HCT116 (cell line): ENCODE measurements around the gene IRX1. TPM values are rescaled to one million over a fixed set of nuclear protein-coding genes. Genes with fewer than 3 reads are reported as not detected.

ENCODE experiments used
- ATAC-seq: fragments of 200-7000 bp; cut with Tn5 transposase; 2 replicates; pipeline ENCODE4 v1.9.1; 2020; ENCODE audit warnings: mild to moderate bottlenecking, moderate library complexity
- BruUV-seq: library from RNA; stranded (reverse); fragments of 400-500 nt; replicated peaks from 2 replicates; lab custom pipeline; 2021; lab: Mats Ljungman, UMichigan
- CTCF ChIA-PET: fragments of 300-600 bp; sonication (Branson Sonifier 250); formaldehyde crosslinking; loops from one replicate; lab custom pipeline; 2021; ENCODE audit warnings: antibody characterized with exemption; lab: Charles Lee
- POLR2A ChIA-PET: fragments of 300-600, 350-600 bp; sonication (Branson Sonifier 250); formaldehyde crosslinking; loops from one replicate; lab custom pipeline; 2021; ENCODE audit warnings: antibody characterized with exemption; lab: Charles Lee
- RAD21 ChIA-PET, 2 experiments: fragments of 300-600 bp; sonication (Branson Sonifier 250); formaldehyde crosslinking; loops; one replicate each; lab custom pipeline; 2023; ENCODE audit warnings: low total read pairs in 2 of 2; ENCODE audit not compliant: uncharacterized antibody in 2 of 2, unreplicated experiment in 2 of 2, low non-redundant PET in 1 of 2; lab: Charles Lee
- DNase-seq: peaks from one replicate; pipeline ENCODE4 v3.0.0-alpha.2; 2010; ENCODE audit warnings: low read depth, low spot score
- H2AFZ ChIP-seq: fragments of 200-600 bp; shearing (Covaris generic), sonication (generic); 2 replicates; pipeline ENCODE4 v1.6.1; 2017; ENCODE audit warnings: low read depth, mixed run types, mixed read lengths, antibody characterized with exemption, low read length; ENCODE audit not compliant: poor library complexity, severe bottlenecking
- H3K27ac ChIP-seq: 2 replicates; pipeline ENCODE4 v1.5.1; 2012; ENCODE audit warnings: low read depth, low read length
- H3K27me3 ChIP-seq: fragments of 200-600 bp; sonication (generic); 2 replicates; pipeline ENCODE4 v1.6.1; 2016; ENCODE audit warnings: mixed run types, low read length, mixed read lengths; ENCODE audit not compliant: insufficient read depth
- H3K36me3 ChIP-seq, 2 experiments: fragments of 200-500 bp in 1 of 2; fragments of 200-600 bp in 1 of 2; sonication (Bioruptor generic) in 1 of 2; sonication (generic) in 1 of 2; 2 replicates each; pipeline versions ENCODE4 v1.5.1 to v1.6.1; 2014 to 2016; ENCODE audit warnings: low read length in 2 of 2, inconsistent platforms in 1 of 2, mixed read lengths in 1 of 2, mixed run types in 1 of 2; ENCODE audit not compliant: insufficient read depth in 2 of 2, control insufficient read depth in 1 of 2
- H3K4me1 ChIP-seq, 2 experiments: fragments of 200-600 bp in 1 of 2; sonication (generic) in 1 of 2; 2 replicates each; pipeline versions ENCODE4 v1.5.1 to v1.6.1; 2012 to 2017; ENCODE audit warnings: low read length in 2 of 2, inconsistent platforms in 1 of 2, mild to moderate bottlenecking in 1 of 2, mixed read lengths in 1 of 2, mixed run types in 1 of 2, moderate library complexity in 1 of 2; ENCODE audit not compliant: insufficient read depth in 2 of 2, control insufficient read depth in 1 of 2
- H3K4me2 ChIP-seq: fragments of 200-600 bp; sonication (generic); 2 replicates; pipeline ENCODE4 v1.6.1; 2017; ENCODE audit warnings: mixed run types, low read length, mixed read lengths
- H3K4me3 ChIP-seq, 2 experiments: fragments of 200-600 bp in 1 of 2; sonication (generic) in 1 of 2; replicated peaks in 1 of 2; 2 replicates each; pipeline ENCODE4 v1.5.1; 2011 to 2016; ENCODE audit warnings: low read length in 2 of 2, control low read depth in 1 of 2, low read depth in 1 of 2, mild to moderate bottlenecking in 1 of 2, mixed read lengths in 1 of 2, mixed run types in 1 of 2
- H3K79me2 ChIP-seq: fragments of 200-600 bp; sonication (generic); 2 replicates; pipeline ENCODE4 v1.6.1; 2017; ENCODE audit warnings: mild to moderate bottlenecking, mixed run types, low read length, moderate library complexity, mixed read lengths; ENCODE audit not compliant: insufficient read depth
- H3K9ac ChIP-seq: fragments of 200-600 bp; sonication (generic); 2 replicates; pipeline ENCODE4 v1.6.1; 2016; ENCODE audit warnings: low read length, mixed read lengths
- H3K9me2 ChIP-seq: fragments of 200-600 bp; sonication (generic), shearing (Covaris generic); 2 replicates; pipeline ENCODE4 v1.6.1; 2017; ENCODE audit warnings: mixed run types, mild to moderate bottlenecking, moderate library complexity; ENCODE audit not compliant: insufficient read depth
- H3K9me3 ChIP-seq, 2 experiments: fragments of 200-500 bp in 1 of 2; fragments of 200-600 bp in 1 of 2; sonication (Bioruptor generic) in 1 of 2; sonication (generic) in 1 of 2; 2 replicates each; pipeline ENCODE4 v1.6.1; 2014 to 2017; ENCODE audit warnings: low read length in 2 of 2, mixed read lengths in 2 of 2, inconsistent platforms in 1 of 2, low read depth in 1 of 2, mild to moderate bottlenecking in 1 of 2, mixed run types in 1 of 2, moderate library complexity in 1 of 2; ENCODE audit not compliant: control insufficient read depth in 1 of 2, insufficient read depth in 1 of 2
- H4K20me1 ChIP-seq: fragments of 200-600 bp; sonication (generic), shearing (Covaris generic); 2 replicates; pipeline ENCODE4 v1.6.1; 2017; ENCODE audit warnings: mixed run types, mild to moderate bottlenecking, moderate library complexity; ENCODE audit not compliant: insufficient read depth
- ATF3 ChIP-seq: IDR thresholded peaks from 2 replicates; pipeline ENCODE4 v1.6.1; 2012
- CEBPB ChIP-seq: IDR thresholded peaks from 2 replicates; pipeline ENCODE4 v1.6.1; 2012; ENCODE audit warnings: low read depth
- ELF1 ChIP-seq: IDR thresholded peaks from 2 replicates; pipeline ENCODE4 v1.6.1; 2012; ENCODE audit warnings: low read depth, borderline replicate concordance
- EZH2 ChIP-seq: fragments of 200-600 bp; sonication (generic); IDR thresholded peaks from 2 replicates; pipeline ENCODE4 v1.6.1; 2017; ENCODE audit warnings: antibody characterized with exemption, mixed run types
- POLR2AphosphoS5 ChIP-seq: IDR thresholded peaks from 2 replicates; pipeline ENCODE4 v1.6.1; 2011; ENCODE audit warnings: mild to moderate bottlenecking, low read depth, low read length, moderate library complexity
- REST ChIP-seq: IDR thresholded peaks from 2 replicates; pipeline ENCODE4 v1.6.1; 2012; ENCODE audit warnings: low read depth
- SP1 ChIP-seq: IDR thresholded peaks from 2 replicates; pipeline ENCODE4 v1.6.1; 2012; ENCODE audit warnings: low read depth
- ZFX ChIP-seq: fragments of 450-650 bp; IDR thresholded peaks from 2 replicates; pipeline ENCODE4 v1.6.1; 2017
- intact Hi-C: fragments of 100-400 bp; cut with micrococcal nuclease; formaldehyde crosslinking; loops from 2 replicates; pipeline ENCODE4 v1.10.0; 2022
- total RNA-seq: library from RNA; stranded (reverse); gene quantifications from one replicate; pipeline ENCODE4 v1.2.1, GENCODE V29; 2021; ENCODE audit not compliant: unreplicated experiment

IRX1 gene
- total RNA-seq, 1 experiment from 2014 or later: not detected

GRCh38 chr5:3650320-3650719, 54.7 kb downstream of the IRX1 start:
- Histone ChIP-seq H3K4me2 (no peak overlapping the region), H3K4me1 (no peaks in the 10 kb centered on the region), H3K27ac (no peak overlapping the region), H3K9ac (no peak overlapping the region), H3K4me3 (no peak overlapping the region), H3K27me3 (no peaks in the 10 kb centered on the region), H3K36me3 (no peaks in the 10 kb centered on the region), H3K79me2 (no peaks in the 10 kb centered on the region), H2AFZ (no peak overlapping the region), H4K20me1 (no peaks in the 10 kb centered on the region), H3K9me3 (peaks cover 5 to 30% of the 10 kb centered on the region in 2 experiments; a peak in 2 of 4 replicates), H3K9me2 (no peaks in the 10 kb centered on the region)
- TF ChIP-seq POLR2AphosphoS5 (no peak), ZFX (no peak), ELF1 (no peak), CEBPB (no peak), EZH2 (no peak), ATF3 (no peak), SP1 (no peak), REST (no peak)
- intact Hi-C loops: no loop called here
- ChIA-PET CTCF (no interaction called here), POLR2A (no interaction called here), RAD21 (no interaction called here)
- ATAC-seq (no peak), DNase-seq (no peak)
- no TSS peak for BruUV-seq
